Left cardiac atrium (tissue), 4 donors: ENCODE results near the gene P2RX1. TPM values are rescaled to one million over a fixed set of nuclear protein-coding genes. Genes with fewer than 3 reads are reported as not detected.

Source experiments
- ATAC-seq, 2 donors: fragments of 200-7000 bp; cut with Tn5 transposase; one replicate each; pipeline ENCODE4 v1.9.1; 2020; ENCODE audit warnings: mild to moderate bottlenecking in 2 of 2, moderate library complexity in 2 of 2
- DNase-seq: peaks from one replicate; pipeline ENCODE4 v3.0.0-alpha.2; 2020
- intact Hi-C, 2 donors: fragments of 100-400 bp; cut with DNase I; formaldehyde crosslinking; loops; one replicate each; pipeline versions ENCODE4 v1.14.1 to v1.15.1; 2022 to 2023
- total RNA-seq, 2 donors: library from RNA; stranded (reverse); fragmentation: NEBNext Ultra II Directional; extraction: Animal tissue kit (Norgen Biotek cat#: 25700); gene quantifications; one replicate each; pipeline ENCODE4 v1.2.1, GENCODE V29; 2021
- donor health status: DM: no; HTN: yes; CAD: no.
- donor health status: DM: no; HTN: yes; CAD: no; lungs with severe emphysema.
- donor health status: DM: yes; HTN: yes; CAD: no.
- donor health status: Dilated cardiomyopathy.

P2RX1 gene
- total RNA-seq, 2 donors from 2014 or later, result 0.62 to 3.5 TPM

DNA sequence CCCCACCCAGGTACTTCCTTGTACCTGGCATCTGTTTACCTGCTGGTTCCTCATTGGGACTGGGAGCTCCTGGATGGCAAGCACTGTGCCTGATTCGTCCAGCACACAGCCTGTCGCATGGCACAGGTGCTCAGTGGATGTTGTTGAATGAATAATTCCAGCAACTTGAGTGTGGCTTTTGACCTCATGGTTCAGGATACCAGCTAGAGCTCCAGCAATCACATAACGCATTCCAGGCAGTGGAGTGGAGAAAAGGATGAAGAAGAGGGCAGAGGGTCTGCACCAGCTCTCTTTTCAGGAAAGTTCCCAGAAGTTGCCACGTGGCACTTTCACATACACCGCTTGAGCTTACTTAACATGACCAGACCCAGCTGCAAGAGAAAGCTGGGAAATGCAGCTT, 22.1 kb downstream of the P2RX1 start:
- intact Hi-C loops, result no loop called here
- ATAC-seq (no peak), DNase-seq (no peak)

DNA sequence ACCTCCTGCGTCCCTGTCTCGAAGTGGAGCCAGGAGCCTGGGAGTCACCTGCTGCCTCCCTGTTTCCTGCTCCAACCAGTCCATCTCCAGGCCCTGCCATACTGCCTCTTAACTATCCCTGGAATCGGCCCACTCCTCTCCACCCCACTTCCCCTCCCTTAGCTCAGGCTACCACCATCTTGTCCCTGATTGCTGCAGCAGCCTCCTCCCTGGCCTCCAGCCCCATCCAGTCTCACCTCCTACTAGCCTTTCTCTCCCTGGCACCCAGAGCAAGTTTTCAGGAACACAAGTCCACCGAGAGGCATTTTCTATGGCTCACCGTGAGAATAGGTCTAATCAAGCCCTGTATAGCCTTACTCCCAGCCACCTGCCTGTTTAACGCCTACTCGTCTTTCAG, 22.5 kb downstream of the P2RX1 start:
- ATAC-seq, result no peak
- intact Hi-C loops, result no loop called here
- DNase-seq, result no peak

DNA sequence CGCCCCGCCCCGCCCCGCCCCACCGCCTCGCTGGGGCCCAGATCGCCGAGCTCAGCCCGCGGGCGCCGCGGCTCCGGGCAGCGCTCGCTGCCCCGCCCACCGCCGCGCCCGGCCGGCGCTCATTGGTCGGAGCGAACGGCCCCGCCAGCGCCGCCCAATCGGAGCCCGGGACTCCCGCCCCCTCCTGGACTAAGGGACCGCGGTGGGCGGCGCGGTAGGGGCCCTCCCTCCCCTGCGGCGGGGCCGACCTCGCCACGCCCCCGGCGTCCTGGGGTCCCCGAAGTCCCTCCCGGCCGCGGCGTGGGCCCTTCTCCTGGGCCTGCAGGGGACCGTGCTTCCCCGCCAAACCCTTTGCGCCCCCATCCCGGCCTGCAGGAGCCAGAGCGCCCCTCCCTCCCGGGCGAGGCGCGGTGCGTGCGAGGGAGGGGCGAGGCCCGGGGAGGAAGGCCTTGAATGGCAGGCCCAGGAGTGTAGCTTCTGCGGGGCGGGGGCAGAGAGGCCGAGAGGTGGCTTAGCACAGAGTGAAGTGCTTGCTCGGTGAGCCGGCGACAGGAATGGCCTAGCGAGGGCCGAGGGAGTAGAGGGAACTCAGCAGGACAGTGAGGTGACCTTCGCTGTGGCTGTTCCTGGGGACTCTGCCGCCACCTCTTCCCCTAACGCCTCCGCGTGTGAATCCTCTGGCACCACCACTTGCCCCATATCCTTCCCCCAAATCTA, 23.1 kb downstream of the P2RX1 start, which contains the start of gene CAMKK1:
CAMKK1 (minus strand) TSS at position 51 of the 717 bp plus-strand sequence. CDS start 7,366 bp downstream, outside the sequence.
- DNase-seq (peak; percentile 93), ATAC-seq (peak; percentile 83 to 91)
- intact Hi-C loops, result no loop called here

DNA sequence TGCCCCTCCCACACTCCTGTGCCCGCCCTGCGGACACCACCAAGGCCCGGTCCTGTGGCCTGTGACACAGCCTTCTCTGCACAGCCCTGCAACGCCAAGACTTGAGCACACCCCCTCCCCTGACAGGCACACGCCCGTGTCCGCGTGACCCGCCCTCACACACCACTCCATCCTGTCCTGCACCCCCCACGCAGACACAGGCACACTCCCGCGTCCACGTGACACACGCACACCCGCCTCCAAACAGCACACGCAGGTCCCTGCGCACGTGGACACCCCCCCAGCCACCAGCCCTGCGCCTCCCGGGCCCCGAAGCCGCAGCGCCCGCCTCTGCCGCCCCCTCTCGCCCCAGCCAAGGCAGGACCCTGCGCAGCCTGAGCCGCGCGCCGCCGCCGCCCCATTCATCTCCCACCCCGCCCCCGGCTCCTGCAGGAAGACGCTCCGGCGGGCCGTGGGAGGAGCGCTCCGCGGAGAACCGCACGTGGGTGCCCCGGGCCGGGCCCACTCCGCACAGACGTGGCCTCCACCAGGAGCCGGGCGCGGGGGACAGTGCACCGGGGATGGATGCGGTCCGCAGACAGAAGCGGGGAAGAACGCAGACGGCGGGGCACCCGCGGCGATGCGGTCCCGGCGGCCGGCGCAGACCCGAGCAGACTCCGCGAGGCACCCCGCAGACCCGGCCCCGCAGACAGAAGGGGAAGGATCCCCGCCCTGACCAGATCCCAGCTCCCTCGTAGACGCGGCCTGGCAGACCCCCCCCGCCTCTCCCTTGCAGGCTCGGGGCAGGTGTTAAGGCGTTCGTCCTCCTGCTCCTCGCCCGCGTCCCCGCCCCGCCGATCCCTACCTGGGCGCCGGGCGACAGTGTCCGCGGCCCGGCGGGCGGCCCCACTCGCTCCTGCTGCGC, 23.9 kb downstream of the P2RX1 start:
- DNase-seq (peak; percentile 85), ATAC-seq (peak; percentile 32 to 43)
- intact Hi-C loops, result no loop called here

DNA sequence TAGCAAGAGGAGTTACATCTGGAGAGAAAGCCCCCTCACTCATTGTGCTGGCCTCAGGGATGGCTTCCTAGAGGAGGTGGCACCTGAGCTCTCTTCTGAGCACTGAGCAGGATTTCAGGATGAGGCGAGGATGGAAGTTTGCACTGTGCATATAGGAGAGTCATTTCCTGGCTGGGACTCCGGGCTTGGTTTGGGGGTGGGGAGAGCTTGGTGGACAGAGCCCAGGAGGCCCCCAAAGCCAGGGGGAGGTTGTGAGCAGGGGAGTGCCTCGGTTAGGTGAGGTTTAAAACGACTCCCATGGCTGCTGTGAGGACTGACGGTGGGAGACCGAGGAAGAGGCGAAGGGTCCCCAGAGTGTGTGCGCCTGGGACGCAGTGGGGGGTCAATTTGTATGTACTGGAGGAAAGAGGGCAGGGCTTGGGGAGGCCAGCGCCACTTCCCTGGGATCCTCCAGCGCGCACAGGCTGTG, 24.6 kb downstream of the P2RX1 start:
- no peak for ATAC-seq
- DNase-seq, result no peak
- intact Hi-C loops, result no loop called here

DNA sequence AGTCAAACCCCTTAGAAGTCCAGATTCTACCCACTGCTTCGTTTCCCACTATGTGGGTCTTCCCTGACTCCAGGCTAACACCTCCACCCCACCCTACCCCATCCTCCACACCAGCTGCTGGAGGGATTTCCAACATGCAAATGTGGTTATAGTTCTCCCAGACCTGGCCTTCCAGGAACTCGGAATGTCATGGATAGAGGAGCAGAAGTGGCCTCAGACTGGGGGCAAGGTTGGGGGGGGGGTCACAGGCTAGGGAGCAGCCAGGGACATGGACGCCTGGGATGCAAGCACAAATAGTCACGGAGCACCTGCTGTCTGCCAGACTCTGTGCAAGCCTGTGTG, 25.4 kb downstream of the P2RX1 start:
- no peak for DNase-seq
- no peak for ATAC-seq
- intact Hi-C loops, result no loop called here

DNA sequence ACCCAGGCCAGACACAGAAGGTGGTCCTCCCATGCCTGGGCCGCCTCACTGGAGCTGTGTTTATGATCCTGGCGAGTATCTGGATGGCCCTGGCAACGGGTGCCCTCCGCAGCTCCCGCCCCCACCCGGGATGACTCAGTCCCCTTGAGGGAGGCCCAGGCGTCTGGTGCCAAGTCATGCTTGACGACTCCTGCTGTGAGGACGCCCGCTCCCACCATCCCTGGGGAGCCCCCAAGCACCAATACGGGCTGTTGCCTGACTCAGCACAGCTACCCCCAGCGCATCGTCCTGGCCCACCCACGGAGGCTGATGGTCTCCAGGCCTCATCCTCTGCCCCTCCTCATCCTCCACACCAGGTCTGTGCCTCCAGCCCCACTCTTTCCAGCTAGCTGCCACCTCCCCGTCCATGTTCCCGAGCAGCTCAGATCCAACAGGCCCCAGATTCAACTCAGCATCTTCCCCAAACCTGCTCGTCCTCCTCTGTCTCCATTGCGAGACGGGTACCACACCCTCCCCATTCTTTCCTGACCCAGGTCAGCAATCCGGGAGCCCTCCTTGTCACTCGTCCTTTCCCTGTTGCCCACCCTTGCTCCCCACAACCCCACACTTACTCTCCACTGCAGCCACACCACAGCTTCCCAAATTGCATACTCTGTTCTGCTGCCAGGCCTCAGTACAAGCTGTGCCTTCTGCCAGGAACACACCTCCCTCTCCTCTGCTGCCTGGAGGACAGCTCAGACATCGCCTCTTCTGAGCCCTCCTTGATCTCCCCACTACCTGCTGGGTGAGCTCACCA, 26.0 kb downstream of the P2RX1 start:
- ATAC-seq (peak in 1 of 2 donors; percentile 23), DNase-seq (peak; percentile 79)
- intact Hi-C loops, result no loop called here

DNA sequence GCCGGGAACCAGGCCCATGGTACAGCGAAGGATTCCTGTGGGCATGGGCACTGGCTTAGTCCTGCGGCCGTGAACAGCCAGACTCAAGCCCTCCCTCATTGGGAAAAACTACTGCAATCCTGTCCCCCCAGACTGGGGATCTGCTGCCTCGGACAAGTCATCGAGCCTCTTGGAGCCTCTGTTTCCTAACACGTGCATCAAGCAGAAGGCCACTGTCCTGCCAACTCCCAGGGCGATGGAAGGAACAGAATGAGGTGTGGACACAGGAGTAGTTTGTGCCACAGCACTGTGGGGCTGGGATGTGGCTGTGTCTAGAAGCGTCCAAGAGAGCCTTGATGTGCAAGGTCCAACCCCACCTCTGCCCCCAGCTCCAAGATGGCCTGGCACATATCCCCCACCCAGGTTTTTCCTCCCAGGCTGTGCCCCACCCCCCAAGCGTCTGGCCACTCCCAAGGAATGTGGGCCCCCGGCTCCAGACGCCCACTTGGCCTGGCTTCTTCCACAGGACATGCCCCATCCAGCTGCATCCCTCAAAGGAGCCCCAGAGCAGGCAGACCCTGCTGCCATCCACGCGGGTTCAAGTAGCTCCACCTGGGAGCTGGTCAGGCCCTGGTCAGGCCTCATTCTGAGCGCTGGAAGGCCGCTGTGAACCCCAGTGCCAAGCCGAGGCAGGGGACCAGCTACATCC, 26.8 kb downstream of the P2RX1 start:
- DNase-seq, result no peak
- intact Hi-C loops, result no loop called here
- ATAC-seq, result no peak

DNA sequence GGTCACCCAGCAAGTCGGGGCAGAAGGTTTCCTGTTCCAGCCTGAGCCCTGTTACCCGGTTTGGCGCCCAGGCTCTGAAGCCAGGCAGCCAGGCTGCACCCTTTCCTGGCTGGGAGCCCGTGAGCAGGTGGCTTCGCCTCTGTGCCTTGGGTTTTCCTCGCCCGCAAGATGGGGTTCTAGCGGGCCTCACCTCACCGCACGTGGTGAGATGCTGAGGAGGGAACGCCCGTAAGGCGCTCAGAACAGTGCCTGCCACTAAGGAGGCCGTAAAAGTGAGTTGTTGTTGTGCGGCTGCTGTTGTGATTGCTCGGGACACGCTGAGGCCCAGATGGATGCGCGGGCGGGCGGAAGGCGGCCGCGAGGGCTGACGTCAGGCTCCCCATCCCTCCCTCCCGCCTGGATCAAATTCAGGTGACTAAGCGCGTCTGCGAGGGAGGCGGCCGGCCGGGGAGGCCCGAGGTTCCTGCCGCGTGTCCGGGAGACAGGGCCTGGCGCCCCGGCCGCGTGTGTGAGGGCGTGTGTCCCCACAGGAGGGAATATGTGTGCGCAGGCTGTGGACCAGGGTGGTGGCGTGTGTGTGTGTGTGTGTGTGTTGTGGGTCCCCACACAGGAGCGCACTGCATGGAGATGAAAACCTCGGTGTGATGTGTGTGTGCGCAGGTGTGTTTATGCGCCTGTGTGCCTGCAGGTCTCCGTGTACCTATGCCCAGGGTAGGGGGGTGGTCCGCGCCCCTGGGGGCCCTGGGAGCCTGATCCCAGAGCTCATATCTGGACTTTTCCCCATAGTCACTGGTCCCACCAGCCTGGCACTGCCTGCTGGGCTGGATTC, 27.7 kb downstream of the P2RX1 start:
- intact Hi-C loops, result no loop called here
- ATAC-seq (peak; percentile 7 to 27), DNase-seq (peak; percentile 86)

DNA sequence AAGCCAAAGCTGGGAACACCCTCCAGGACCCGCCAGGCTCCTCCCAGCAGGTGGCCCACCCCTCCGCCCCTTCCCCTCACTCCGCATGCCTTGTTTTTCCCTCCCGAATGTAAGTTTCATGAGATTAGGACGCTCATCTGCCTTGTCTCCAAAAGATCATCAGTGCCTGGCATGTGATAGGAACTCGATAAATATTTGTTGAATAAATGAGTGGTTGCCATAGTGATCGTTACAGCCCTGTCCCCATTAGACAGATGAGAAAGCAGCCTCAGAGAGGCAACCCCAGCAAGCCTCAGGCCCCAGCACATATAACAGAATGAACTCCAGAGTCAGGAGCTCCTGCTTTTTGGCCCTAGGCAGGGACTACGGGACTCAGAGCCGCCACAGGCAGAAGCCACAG, 28.5 kb downstream of the P2RX1 start:
- intact Hi-C loops, result no loop called here
- no peak for DNase-seq
- no peak for ATAC-seq

DNA sequence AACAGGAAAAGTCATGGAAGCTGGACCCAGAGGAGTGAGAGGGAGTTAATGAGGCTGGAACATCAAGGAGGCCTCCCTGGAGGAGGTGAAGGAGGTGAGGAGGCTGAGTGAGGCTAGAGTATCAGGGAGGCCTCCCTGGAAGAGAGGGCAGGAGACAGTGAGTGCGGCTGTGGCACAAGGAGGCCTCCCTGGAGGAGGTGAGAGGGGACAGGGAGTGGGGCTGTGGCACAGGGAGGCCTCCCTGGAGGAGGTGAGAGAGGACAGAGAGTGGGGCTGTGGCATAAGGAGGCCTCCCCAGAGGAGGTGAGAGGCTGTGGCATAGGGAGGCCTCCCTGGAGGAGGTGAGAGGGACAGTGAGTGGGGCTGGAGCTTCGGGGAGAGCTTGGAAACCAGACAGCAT, 28.9 kb downstream of the P2RX1 start:
- DNase-seq, result no peak
- no peak for ATAC-seq
- intact Hi-C loops, result no loop called here

DNA sequence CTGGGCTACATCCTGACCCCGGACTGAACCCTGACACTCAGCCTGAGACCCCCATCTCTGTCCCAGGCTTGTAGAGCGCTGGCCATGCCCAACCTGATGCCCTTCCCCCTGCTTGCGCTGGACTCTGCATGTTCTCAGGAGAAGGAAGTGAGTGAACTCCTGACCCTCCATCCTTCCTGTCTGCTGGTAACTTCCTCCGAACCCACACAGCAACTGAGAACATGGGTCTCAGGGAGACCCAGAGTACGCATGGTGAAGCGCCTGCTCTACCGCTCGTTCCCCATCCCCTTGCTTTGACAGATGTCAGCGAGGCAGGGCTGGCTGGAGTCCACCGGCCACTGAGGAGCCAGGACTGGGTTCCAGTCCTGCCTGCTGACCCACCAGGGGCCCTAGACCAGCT, 29.5 kb downstream of the P2RX1 start:
- ATAC-seq (peak in 1 of 2 donors; percentile 3), DNase-seq (no peak)
- intact Hi-C loops, result no loop called here

DNA sequence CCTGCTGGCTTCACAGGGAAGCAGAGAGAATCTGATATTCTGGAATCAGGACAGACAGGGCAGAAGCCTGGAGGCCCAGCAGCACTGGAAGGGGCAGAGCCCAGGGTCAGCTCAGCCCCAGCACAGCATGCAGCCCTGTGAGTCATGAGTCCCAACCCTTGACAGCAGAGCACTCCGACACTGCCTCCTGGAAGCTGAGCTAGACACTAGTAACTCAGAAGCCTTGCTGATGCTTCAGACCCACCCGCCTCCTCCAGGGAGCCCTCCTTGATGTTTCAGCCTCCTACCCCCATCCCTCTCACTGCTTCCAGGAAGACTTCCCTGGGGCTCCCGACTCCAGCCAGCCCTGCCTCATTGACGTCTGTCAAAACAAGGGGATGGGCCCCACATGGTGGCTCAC, 30.3 kb downstream of the P2RX1 start:
- DNase-seq (no peak), ATAC-seq (no peak)
- intact Hi-C loops, result no loop called here

DNA sequence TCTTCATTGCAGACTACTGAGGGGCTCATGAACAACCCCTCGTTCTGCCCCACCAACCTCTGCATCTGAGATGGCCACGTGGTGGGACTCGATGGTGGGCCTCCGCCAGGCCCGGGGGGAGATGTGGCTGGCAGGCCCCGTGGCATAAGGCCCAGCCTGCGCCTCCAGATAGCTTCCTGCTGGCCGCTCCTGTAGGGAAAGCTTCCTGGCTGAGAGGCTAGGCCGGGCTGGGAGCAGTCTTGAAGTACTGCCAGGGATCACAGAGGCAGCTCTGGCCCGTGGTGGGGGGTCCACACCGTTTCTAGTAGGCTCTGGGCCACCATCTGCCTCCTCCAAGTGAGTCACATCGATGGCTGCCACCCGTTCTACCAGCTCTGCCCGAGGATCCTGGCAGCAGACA, 31.0 kb downstream of the P2RX1 start:
- intact Hi-C loops, result no loop called here
- ATAC-seq (no peak), DNase-seq (no peak)

DNA sequence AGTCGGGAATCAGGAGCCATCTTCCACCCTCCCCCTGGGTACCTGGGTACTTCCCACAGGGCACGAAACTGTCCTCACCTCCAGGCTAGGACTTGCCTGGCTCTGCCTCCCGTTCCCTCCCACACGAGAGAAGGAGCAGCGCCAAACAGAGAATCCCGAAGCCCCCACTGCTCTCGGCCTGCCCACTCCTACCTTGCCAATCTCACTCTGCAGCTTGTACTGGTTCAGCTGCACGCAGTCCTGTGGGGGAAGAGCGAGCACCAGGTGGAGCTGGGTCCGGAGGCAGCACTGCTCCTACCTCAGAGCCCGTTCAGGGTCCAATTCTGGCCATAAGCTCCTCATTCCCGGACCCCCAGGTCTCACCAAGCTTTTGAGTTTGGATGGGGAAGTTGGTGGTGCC, 32.1 kb downstream of the P2RX1 start:
- no peak for DNase-seq
- intact Hi-C loops, result no loop called here
- ATAC-seq, result no peak

DNA sequence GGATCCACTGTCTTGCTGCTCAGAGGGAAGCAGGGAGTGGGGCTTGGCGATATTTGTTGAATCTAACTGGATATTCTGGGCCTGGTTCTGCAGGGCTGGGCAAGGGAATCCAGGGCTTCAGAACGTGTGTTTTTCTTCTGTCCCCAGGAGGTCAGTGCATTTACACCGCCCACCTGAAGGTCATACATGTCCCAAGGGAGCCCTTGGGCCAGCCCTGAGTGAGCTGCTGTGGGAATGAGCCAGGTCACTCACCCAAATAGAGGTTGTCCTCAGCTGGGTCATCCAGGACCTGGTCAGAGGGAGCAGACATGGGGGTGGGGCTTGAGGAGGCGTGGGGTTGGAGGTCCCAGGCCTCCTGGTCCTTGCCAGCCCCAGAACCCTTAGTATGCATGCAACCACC, 34.0 kb downstream of the P2RX1 start:
- DNase-seq (no peak), ATAC-seq (no peak)
- intact Hi-C loops, result no loop called here

DNA sequence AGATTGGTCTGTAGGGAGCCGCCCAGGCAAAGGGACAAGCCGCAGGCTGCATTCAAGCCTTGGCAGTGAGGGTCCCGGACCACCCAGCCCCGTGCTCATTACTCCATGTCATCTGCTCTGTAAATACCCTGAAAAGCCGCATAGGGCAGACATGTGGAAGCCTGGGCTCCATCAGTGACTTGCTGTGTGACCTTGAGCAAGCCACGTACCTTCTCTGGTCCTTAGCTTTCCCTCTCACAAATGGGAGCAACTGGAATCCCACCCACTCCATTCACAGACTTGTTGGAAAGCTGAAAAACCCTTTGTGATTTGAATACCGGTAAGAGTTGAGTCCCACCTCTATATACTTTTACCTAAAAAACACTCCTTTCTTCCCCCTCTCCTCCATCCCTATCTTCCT, 35.3 kb downstream of the P2RX1 start:
- no peak for ATAC-seq
- no peak for DNase-seq
- intact Hi-C loops, result no loop called here
